ENCODE results near the gene PPM1H.
"Not testable (repeated sequence)": the region's sequence is repeated elsewhere in the genome, so short reads cannot be mapped to it uniquely, and the experiment has no call there.

Gene PPM1H

DNA sequence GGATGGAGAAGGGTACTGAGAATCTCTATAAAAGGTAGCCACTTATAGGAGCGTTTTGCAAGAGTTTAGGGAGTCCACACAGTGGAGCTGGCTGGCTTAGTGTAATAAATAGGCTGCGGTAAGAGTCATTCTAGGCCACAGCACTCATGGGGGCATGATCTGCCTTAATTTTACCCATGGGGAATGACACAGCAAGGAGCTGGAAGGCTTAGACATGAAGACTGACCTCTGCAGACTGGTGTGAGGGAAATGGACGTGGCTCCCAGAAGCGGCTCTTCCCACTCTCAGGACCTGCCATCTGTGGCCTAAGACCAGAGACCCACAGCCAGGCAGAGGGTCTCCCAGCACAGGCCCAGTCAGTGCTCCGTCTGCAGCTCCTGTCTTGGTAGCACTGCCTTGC is 173.3 kb downstream of the PPM1H start:
- DNase-seq: no peak

DNA sequence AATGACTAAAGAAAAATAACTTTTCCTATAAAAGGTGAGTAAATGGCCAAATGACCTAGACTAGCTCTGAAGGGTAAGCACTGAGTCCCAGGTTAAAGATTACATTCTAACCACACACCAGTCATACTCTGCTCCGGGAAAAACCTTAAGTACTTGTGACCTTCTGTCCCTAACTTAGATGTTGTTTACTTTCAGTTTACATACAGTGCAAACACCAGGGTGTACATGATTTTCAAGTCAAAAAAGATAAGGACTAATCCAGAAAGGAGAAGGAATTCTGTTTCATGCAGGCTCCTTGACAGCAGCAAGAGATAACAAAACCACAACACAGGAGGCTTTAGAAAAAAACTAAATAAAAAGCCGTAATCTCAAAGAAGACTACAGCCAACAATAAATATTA is 174.2 kb downstream of the PPM1H start:
- no peak for DNase-seq

DNA sequence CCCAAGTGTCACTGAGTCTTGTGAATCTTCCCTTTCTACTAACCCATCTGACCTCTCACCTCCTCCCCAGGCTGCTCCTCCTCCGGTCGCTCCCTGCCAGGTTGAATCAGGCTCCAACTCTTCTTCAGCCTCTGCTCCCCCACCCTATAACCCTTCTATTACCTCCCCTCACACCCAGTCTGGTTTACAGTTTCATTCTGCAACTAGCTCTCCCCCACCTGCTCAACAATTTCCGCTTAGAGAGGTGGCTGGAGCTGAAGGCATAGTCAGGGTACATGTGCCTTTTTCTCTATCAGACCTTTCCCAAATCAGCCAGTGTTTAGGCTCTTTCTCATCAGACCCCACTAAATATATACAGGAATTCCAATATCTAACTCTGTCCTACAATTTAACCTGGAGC is 174.6 kb downstream of the PPM1H start:
- not testable (repeated sequence) for DNase-seq

DNA sequence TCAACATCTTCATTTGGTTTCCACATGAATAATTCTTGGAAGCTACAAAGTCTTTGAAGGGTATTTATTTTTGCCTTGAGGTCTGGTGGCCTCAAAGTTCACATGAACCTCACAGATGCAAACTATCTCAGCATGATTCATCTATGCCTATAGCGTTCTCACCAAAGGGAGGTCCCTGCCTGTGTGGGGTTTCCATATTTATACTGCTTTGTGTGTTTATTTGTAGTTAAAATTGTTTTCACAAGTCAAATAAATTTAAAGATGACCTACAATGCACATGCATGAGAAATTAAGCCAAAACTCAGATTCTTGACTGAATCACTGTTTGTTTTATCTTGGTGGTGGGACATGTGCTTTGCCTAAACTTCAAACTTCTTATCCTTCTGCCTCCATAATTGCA is 176.7 kb downstream of the PPM1H start:
- no peak for DNase-seq

DNA sequence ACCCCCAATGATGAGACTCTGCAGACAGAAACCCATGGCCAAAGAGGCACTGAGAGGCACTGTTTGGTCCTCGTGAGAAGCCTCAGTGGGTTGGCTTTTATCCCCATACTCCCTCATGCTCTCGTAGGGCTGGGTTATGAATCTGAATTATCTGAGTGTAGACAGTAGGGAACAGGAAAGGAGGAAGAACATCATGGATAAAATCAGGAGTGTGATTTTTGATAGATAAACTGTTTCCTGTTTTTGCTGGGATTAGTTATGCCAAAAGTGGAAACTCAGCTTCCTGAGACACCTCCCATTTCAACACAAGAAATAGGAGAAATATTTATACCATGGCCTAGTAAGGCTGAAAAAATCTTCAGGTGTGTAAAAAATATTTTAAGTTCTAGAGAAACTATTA is 177.9 kb downstream of the PPM1H start:
- DNase-seq: no peak

DNA sequence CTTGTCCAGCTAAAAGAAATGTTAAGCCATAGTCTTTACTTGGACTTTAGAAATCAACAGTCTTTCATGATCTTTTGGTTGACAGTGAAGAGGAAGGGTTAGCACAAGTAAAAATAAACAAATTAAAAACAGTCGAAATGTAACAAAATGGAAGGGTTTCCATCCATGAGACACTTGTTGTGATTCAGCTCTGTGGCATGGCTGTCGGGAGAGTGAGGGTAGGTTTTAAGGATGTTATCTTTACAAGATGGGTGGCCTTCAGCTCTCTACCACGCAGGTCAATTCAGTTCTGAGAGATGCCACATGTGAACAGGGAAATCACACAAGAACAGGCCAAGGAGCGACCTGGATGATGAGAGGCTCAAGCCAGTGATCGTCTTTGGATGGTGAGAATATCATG is 180.2 kb downstream of the PPM1H start:
- DNase-seq: no peak

DNA sequence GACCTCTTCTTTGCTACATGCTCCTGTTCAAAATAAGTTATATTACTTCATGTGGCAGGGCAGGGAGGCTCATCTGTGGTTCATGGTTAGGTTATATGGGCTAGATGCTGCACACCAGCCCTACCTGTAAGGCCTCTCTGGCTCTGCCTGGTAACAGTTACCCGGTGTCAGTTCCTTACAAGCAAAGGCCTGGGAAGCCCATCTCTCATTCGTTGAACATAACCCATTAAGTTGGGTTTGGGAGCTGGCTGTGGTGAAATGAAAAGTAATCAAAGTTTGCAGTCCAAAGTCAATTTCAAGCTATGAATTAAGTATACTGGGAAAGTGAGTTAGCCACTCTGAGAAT is 183.2 kb downstream of the PPM1H start:
- no peak for DNase-seq

DNA sequence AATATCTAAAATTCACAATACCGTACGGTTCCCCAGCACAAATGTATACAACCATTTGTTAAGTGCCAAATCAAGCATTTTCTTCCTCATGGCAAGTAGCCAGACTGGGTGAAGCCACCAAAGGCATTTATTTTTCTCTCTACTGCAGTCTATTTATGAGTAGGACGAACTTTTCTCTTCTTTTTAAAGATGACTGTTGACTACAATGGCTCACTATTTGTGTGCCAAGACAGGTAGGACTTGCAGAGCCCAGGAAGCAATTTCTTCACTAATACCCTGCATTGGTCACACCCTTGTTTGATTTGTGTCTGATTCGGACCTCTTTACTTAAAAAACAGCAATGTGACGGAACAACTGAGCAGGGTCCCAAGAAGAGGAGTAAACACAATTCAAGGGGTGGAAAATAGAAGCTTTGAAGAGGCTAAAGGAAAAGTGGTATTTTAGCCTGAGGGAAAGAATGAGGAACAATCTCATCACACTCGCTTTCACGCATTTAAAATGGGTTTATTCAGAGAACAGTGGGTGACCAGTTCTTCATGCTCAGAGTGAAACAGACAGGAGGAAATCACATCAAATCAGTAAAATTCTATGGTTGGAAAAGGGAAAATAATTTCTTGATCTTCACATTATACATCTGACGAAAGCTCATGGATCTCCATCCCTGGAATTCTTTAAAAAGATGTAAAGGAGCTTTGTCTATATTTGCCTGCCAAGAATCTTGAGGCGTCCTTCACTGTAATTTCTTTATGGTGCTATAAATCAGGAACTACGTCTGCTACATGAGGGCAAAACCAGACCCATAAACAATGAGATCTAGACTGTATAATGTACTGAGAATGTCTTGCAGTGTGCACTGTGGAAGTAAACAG is 183.8 kb downstream of the PPM1H start:
- DNase-seq: no peak

DNA sequence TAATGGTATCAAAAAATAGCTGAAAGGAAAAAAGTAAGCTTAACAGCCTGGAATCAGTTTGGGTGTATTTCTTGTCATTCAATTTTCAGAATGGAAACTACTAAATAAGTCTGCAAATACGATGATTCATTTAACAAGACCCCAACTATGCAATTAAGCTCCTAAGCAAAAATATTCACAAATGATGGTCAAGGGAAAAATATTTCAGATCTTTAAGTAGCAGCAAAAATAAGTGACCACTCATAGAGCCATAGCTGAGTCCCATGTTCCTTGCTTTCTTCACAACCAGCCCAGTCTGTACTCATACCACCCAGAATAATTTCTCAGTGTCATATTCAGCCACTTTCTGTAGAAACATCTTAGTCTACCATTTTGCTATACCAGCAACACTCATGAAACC is 185.4 kb downstream of the PPM1H start:
- DNase-seq: no peak

DNA sequence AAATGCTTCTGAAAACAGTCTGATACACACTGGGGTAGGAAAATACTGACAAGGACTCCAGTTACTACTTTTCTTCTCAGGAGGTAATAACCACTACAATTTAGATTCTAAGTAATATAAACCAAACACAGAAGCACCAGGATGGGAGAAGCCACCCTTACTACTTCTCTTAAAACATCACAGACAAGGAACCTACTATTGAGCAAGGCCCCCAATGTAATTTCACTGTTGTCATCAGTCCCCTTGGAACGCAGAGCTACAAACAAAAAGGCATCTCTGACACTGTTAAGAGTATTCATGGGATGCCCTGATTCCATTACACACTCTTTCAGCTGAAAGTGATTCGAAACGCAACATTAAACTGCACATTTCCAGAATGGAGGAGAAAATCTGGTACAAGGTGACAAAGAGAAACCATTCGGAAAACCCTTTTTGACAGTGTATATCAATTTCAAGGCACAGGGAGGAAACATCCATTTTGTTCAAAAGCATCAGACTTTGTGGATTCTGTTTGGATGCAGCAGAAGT is 185.9 kb downstream of the PPM1H start:
- no peak for DNase-seq

DNA sequence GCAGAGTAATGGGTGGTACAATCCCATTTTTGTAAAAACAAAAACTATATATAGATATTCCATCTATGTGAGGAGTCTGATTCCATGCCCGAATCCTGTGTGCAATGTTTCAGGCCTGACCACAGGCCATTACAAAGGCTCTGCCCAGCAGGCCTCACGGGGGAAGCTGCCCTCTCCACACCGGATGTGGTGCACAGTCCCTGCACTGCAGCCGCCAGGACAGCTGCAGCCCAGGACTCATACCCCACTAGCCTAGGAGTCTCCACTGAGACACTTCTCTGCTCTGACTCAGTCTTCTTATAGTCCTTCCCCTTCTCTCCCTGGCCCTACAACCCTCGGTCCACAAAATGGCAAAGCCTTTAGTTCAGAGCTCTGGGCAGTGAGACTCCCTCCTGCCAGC is 190.4 kb downstream of the PPM1H start:
- no peak for DNase-seq

DNA sequence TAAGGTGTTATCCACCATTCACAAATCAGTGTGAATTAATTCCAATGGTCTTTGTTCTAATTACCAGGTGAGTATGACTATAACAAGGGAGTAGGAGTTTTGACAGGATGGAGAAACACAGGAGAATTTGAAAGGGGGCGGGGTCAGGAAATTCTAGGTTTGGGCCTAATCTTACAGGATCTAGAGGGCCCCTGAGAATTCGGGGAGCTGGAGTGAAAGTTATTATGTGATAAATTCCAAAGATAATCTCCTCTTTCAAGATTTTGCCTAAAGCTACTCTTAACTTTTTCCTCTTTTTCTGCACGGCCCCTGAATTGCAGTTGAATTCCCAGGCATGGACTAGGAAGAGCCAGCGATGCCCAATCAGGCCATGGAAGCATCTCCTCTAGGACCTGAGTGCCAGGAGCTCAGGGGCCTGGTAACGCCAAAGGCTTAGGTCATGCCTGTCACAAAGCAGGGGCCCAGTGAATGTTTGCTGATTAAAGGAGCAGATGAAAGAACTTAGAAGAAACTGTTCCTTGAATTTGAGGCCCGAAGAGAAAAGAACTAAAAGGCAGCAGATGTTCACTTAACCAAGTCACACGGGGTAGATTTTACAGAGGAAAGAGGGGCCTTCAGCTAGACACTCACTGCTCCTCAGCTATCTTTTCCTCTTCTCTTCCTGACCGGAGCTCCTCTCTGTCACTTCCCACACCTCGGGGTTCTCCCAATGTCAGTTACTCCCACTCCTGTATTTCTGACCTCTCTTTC is 195.5 kb downstream of the PPM1H start:
- DNase-seq: peak; percentile 26

DNA sequence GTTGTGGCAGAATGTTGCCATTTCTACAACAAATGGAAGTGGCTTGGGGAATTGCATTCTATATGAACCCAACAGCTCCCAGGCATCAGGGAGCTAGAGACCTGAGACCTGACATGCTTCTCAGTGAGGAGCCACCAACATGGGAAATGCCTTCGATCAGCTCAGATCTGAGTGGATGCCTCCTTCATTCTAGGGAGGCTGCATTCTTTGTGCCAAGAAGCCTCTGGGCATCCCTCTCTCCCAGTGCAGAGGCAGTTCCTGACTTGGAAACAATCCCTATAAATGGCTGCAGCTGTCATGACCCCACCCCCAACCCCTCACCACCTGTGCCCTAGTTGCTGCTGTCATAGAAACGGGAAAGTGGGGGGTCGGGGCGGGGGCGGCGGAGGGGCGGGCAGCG is 196.3 kb downstream of the PPM1H start:
- DNase-seq: peak; percentile 76

DNA sequence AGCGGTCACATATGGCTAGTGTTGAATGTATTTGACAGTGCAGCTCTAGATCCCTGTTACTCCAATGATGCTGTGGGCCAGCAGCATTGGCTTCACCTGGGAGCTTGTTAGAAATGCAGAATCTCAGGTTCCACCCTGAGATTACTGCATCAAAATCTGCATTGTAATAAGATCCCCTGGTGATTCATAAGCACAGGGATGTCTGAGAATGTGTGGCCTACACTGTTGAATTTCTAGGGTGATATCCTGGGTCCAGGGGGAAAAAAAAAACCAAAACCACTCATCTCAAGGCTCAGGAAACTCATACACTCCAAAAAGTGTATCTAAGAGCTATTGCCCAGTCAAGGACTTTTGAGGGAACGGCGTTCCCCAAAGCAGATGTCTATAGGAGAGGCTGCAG is 196.8 kb downstream of the PPM1H start:
- no peak for DNase-seq

DNA sequence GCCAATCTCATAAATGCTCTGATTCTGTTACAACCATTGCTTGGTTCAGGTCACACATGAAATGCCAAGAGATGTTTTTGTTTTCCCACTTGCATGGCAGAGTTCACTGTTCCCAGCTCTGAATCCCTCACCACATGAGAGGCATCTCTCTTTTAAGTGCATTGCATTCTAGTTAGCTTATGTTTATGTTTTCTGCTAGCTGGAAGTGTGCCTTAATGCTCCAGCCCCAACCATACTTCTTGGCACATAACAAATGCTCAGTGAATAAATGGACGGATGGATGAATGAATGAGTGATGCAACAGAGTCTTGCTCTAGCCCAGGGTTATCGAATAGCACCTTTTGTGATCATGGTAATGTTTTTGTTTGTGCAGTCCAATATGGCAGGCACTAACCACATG is 197.3 kb downstream of the PPM1H start:
- DNase-seq: no peak

DNA sequence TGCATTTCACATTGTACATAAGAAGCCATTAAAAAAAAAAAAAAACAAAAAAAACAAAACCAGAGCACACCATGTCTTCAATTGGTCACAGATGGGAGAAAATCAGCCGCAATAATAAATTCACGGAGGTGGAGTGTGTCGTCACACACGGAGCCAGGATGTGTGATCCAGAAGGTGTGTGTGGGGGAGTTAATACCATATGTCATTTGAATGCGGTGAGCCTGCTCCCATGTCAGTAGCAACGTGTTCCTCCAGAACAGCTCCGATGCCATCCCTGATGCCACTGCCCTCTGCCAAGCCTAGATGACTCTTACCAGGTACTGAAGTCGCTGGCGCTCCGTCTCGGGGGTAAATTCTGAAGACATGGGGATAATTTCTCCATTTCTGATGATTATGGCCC is 197.8 kb downstream of the PPM1H start:
- DNase-seq: no peak

DNA sequence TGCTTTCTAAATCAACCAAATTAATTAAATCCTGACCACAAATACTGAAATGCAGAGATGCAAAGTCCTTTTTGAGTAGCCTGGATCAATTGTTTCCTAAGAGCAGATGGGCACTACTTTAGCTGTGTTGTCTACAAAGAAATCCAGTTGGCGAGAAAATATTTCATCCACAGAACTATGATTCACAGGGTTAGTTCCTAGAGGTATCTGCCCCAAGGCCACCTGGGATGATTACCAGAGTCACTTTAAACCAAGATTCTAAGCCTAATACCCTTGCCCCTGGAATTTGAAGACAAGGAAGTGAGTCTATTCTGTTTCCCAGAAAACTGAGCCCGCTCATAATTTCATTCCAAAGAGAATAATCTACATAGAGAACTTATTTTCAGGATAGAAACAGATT is 198.4 kb downstream of the PPM1H start:
- DNase-seq: no peak

DNA sequence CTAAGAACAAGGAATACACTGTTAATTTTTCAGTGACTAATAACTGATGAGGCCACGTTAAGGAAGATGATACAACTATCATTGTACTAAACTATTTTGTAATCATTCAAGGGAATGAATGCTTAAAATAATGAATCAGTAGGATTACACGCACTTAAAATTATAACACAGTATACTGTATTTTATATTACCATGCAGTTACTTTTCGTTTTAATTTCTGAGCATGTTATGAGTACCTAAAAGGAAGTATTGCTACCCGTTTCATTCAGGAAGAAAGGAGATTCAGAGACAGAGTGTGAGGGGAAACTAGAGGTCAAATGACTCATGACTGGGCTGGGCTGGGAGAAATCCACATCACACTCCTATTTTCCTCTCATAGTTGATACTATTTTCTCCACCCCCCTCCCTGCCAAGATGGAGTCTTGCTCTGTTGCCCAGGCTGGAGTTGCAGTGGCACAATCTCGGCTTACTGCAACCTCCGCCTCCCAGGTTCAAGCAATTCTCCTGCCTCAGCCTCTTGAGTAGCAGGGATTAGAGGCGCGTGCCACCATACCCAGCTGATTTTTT is 202.0 kb downstream of the PPM1H start:
- DNase-seq: no peak

DNA sequence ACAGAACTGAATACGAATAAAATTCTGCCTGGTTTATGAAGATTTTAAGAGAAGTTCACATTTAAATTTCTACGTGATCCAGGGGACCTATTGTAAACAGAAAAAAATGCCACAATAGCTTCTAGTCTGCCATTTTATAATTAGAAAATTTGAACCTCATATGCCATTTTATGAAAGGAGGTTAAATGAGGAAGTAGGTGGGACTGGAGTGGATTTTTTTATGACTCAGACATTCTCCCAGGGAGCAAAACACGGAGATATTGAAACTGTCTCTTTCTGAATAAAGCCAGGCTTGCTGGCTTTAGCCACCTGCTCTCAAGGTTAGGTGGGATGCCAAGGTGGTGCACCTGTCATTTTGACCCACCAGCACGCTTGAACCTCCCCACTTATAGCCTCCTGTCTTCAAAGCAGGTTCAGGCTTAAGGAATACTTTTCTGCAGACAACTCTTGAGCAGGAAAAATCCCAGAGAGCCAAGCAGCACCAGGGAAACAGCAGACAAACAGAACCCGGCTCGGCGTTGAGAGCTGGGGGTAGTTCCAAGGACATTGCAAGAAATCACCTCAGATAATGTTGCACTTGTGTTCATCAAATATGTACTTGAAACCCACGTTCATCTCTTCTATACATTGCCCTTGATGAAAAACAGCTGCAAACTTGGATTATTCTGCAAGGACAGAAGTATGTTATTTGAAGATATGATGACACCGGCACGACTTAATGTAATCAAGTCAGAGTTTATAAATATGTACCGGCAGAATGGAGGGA is 203.7 kb downstream of the PPM1H start:
- no peak for DNase-seq

DNA sequence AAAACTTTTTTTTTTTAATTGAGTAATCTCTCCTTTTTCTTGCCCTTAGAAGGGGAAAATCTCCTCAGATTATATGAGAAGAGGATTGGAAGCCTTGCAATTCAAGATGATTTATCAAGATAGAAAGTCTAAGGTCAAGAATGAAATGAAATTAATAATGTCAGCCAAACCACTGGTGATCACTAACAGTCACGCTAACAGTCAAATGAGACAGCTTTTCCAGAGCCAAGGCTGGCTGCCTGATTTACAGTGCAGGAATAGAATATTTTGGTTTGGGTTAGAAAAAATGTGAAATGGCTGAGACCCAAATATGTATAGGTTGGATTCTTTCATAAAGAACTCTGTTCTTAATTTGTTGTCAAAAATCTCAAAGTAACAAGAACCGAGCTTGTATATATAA is 204.3 kb downstream of the PPM1H start:
- no peak for DNase-seq

DNA sequence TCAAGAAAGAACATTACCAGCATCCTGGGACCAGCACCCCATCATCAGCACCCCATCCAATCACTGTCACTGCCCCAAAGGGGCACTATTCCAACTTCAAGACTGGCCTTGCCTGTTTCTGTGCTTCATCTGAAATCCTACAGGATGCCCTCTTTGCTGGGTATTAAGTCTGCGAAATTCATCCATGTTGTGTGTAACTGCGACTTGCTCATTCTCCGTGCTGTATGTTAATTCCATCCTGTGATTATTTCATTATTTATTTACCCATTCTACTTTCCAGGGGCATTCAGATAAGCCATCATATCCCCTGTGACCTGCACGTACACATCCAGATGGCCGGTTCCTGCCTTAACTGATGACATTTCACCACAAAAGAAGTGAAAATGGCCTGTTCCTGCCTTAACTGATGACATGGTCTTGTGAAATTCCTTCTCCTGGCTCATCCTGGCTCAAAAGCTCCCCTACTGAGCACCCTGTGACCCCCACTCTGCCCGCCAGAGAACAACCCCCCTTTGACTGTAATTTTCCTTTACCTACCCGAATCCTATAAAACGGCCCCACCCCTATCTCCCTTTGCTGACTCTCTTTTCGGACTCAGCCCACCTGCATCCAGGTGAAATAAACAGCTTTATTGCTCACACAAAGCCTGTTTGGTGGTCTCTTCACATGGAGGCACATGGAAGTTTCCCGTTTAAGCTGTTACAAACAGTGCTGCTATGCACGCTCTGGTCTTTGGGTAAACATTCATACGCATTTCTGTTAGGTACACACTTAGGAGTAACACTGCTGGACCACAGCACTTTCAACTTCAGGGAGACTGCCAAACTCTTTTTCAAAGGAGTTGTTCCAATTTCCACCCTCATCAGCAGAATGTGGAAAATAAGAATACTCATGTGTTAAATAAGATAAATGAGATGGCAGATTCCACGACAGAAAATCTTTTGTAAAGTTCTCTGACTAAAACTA is 205.1 kb downstream of the PPM1H start:
- DNase-seq: not testable (repeated sequence)

DNA sequence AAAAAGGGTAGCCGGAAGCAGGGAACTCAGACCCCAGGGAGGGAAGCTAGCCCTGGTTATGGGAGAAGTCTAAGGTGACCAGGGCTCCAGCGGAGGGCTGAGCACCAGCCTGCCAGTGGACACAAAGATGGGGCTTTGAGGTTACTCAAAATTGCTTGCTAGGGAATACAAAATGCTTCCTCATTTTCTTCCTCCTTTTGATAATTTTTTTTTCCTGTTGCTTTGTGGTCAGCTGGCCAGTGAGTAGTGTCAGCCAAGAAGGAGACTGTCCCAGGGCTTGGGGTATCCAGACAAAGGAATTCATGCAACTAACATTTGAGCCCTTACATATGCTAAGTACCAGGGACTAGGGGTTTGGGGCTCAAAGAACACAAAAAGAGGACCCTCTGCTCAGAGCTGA is 206.2 kb downstream of the PPM1H start:
- DNase-seq: no peak

Measured in NCI-H69 (cell line).